DOHH2 (cell line): Measurements from ENCODE around the gene TBC1D22A.

Source experiments
- H3F3A ChIP-seq: fragments of 200-600 bp; sonication (generic), shearing (Covaris generic); 2 replicates; pipeline ENCODE4 v1.6.0; 2016; ENCODE audit warnings: antibody characterized with exemption, mild to moderate bottlenecking; ENCODE audit not compliant: control insufficient read depth, insufficient read depth
- H3K27ac ChIP-seq: fragments of 200-600 bp; sonication (generic); 2 replicates; pipeline ENCODE4 v1.5.1; 2014; ENCODE audit warnings: low read depth, mild to moderate bottlenecking, low read length, moderate library complexity
- H3K27me3 ChIP-seq: fragments of 200-600 bp; sonication (generic); 2 replicates; pipeline ENCODE4 v1.6.1; 2014; ENCODE audit warnings: mild to moderate bottlenecking, low read length, mixed read lengths; ENCODE audit not compliant: control insufficient read depth
- H3K36me3 ChIP-seq: fragments of 200-600 bp; sonication (generic); 2 replicates; pipeline ENCODE4 v1.6.1; 2014; ENCODE audit warnings: mild to moderate bottlenecking, low read length, moderate library complexity, mixed read lengths; ENCODE audit not compliant: control insufficient read depth
- H3K4me1 ChIP-seq: fragments of 200-600 bp; sonication (generic); 2 replicates; pipeline ENCODE4 v1.6.1; 2014; ENCODE audit warnings: mild to moderate bottlenecking, low read length, mixed read lengths; ENCODE audit not compliant: control insufficient read depth
- H3K4me2 ChIP-seq: fragments of 200-600 bp; sonication (generic); 2 replicates; pipeline ENCODE4 v1.6.0; 2014; ENCODE audit warnings: mild to moderate bottlenecking, low read length, moderate library complexity
- H3K4me3 ChIP-seq: fragments of 200-600 bp; sonication (generic); 2 replicates; pipeline ENCODE4 v1.5.1; 2014; ENCODE audit warnings: mild to moderate bottlenecking, low read length, mixed read lengths
- H3K79me2 ChIP-seq: fragments of 200-600 bp; sonication (generic); 2 replicates; pipeline ENCODE4 v1.6.1; 2014; ENCODE audit warnings: mild to moderate bottlenecking, low read length, mixed read lengths; ENCODE audit not compliant: control insufficient read depth
- H3K9me2 ChIP-seq: fragments of 200-600 bp; sonication (generic); replicated peaks from 2 replicates; pipeline ENCODE4 v1.6.1; 2014; ENCODE audit warnings: mild to moderate bottlenecking, low read length, mixed read lengths; ENCODE audit not compliant: control insufficient read depth
- H3K9me3 ChIP-seq: fragments of 200-600 bp; sonication (generic); 2 replicates; pipeline ENCODE4 v1.6.1; 2014; ENCODE audit warnings: antibody characterized with exemption, low read length, mixed read lengths; ENCODE audit not compliant: control insufficient read depth, insufficient read depth
- H4K20me1 ChIP-seq: fragments of 200-600 bp; sonication (generic); 2 replicates; pipeline ENCODE4 v1.6.0; 2014; ENCODE audit warnings: low read depth, mild to moderate bottlenecking, antibody characterized with exemption, low read length, moderate library complexity; ENCODE audit not compliant: control insufficient read depth, insufficient read depth
- CTCF ChIP-seq: fragments of 200-600 bp; sonication (generic); IDR thresholded peaks from one replicate; pipeline ENCODE4 v1.5.1; 2014; ENCODE audit warnings: antibody characterized with exemption, mild to moderate bottlenecking, low read depth, low read length; ENCODE audit not compliant: poor library complexity, severe bottlenecking
- EZH2phosphoT487 ChIP-seq: fragments of 200-600 bp; sonication (generic); IDR thresholded peaks from 2 replicates; pipeline ENCODE4 v1.6.1; 2017; ENCODE audit warnings: borderline replicate concordance, mild to moderate bottlenecking, antibody characterized with exemption, low read length, moderate library complexity, mixed read lengths

Gene TBC1D22A

DNA sequence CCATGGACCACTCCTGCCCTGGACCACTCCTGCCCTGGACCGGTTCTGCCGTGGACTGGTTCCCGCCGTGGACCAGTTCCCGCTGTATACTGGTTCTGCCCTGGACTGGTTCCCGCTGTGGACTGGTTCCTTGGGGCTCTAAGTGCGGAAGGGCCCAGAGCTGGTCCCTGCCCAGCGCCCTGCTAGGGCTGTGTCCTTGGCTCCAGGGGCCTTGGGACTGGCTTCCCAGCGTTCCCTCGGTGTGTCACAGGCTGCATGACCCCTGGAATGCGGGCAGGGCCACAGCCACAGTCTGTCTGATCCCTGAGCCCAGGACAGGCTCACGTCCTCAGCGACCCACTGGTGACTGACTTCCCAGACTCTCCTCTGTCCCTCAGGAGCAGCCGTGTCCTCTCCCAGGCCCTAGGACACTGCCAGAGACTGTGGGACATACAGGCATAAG is 412.2 kb downstream of the TBC1D22A start:
- H3K9me2 ChIP-seq: no peaks in the 10 kb centered on the region
- no peak for TF ChIP-seq CTCF
- TF ChIP-seq EZH2phosphoT487: no peak
- no peak overlapping the region for H3K27ac ChIP-seq
- H3K4me1 ChIP-seq: no peaks in the 10 kb centered on the region
- peaks cover 3% of the 10 kb centered on the region; the same call in 1 of the 2 replicates for H3K36me3 ChIP-seq
- no peak overlapping the region for H3K4me3 ChIP-seq
- H4K20me1 ChIP-seq: no peaks in the 10 kb centered on the region
- no peaks in the 10 kb centered on the region for H3K79me2 ChIP-seq
- no peaks in the 10 kb centered on the region for H3K9me3 ChIP-seq
- no peaks in the 10 kb centered on the region for H3K27me3 ChIP-seq
- H3K4me2 ChIP-seq: no peak overlapping the region
- H3F3A ChIP-seq: no peaks in the 10 kb centered on the region

- peaks cover 3% of the 10 kb centered on the region; the same call in 1 of the 2 replicates for H3K36me3 ChIP-seq
- TF ChIP-seq EZH2phosphoT487: no peak
- TF ChIP-seq CTCF: no peak
- no peaks in the 10 kb centered on the region for H3K79me2 ChIP-seq
- H3K4me1 ChIP-seq: no peaks in the 10 kb centered on the region
- no peaks in the 10 kb centered on the region for H4K20me1 ChIP-seq
- H3K4me3 ChIP-seq: no peak overlapping the region
- H3K27me3 ChIP-seq: no peaks in the 10 kb centered on the region
- H3F3A ChIP-seq: no peaks in the 10 kb centered on the region
- H3K27ac ChIP-seq: no peak overlapping the region
- H3K9me2 ChIP-seq: no peaks in the 10 kb centered on the region
- no peaks in the 10 kb centered on the region for H3K9me3 ChIP-seq
- no peak overlapping the region for H3K4me2 ChIP-seq
These were observed 412.9 kb downstream of the TBC1D22A start for GRCh38 chr22:47175151-47176025.

DNA sequence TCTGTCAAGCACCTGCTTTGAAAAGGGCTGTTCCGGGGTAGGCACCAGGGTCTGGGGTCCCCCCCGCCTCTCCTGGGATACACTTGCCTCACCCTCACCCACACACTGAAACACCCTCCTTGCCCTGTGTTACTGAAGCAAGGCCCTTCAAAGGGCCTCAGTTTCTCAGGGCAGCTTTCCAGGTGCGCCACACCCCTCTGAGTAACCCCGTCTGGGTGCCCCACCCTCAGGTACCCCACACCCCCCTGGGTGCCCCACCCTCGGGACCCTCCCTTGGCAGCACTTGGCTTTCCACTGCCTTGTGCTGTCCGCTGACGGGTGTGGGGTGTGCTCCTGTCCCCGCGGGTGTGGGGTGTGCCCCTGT is 413.6 kb downstream of the TBC1D22A start:
- Histone ChIP-seq H4K20me1 (no peaks in the 10 kb centered on the region), H3K79me2 (no peaks in the 10 kb centered on the region), H3K9me3 (no peaks in the 10 kb centered on the region), H3K4me2 (no peak overlapping the region), H3F3A (no peaks in the 10 kb centered on the region), H3K27ac (no peak overlapping the region), H3K4me1 (no peaks in the 10 kb centered on the region), H3K9me2 (no peaks in the 10 kb centered on the region), H3K27me3 (no peaks in the 10 kb centered on the region), H3K36me3 (peaks cover 3% of the 10 kb centered on the region; the same call in 1 of the 2 replicates), H3K4me3 (no peak overlapping the region)
- TF ChIP-seq CTCF: no peak
- TF ChIP-seq EZH2phosphoT487: no peak
